Vagina (tissue), 2 donors: Measurements from ENCODE around the gene IL17C. TPM values are rescaled to one million over a fixed set of nuclear protein-coding genes. Genes with fewer than 3 reads are reported as not detected.

Experiments used
- DNase-seq, 2 donors: peaks; one replicate each; pipeline ENCODE4 v3.0.0-alpha.2; 2017; ENCODE audit errors: extremely low spot score in 2 of 2
- H3K27ac ChIP-seq: fragments of 200-600 bp; sonication (generic); one replicate; pipeline ENCODE4 v1.5.1; 2019
- H3K27me3 ChIP-seq: fragments of 200-600 bp; sonication (generic); one replicate; pipeline ENCODE4 v1.5.1; 2019
- H3K36me3 ChIP-seq, 2 donors: fragments of 200-600 bp; sonication (generic); one replicate each; pipeline ENCODE4 v1.5.1; 2017 to 2019
- H3K4me1 ChIP-seq: fragments of 200-600 bp; sonication (generic); one replicate; pipeline ENCODE4 v1.5.1; 2019
- H3K4me3 ChIP-seq, 2 donors: fragments of 200-600 bp; sonication (generic); 1 replicate in 1 of 2; 2 replicates in 1 of 2; pipeline ENCODE4 v1.5.1; 2016 to 2019
- H3K9me3 ChIP-seq: fragments of 200-600 bp; sonication (generic); one replicate; pipeline ENCODE4 v1.5.1; 2019
- POLR2A ChIP-seq, 2 donors: fragments of 450-650 bp; IDR thresholded peaks; one replicate each; pipeline ENCODE4 v1.6.1; 2017; ENCODE audit warnings: antibody characterized with exemption in 2 of 2, mild to moderate bottlenecking in 2 of 2, moderate library complexity in 2 of 2
- POLR2AphosphoS5 ChIP-seq, 2 donors: sonication (generic); formaldehyde crosslinking; IDR thresholded peaks; one replicate each; pipeline ENCODE4 v1.9.0; 2017; ENCODE audit warnings: antibody characterized with exemption in 2 of 2, mild to moderate bottlenecking in 2 of 2, low read depth in 1 of 2; ENCODE audit not compliant: insufficient read depth in 1 of 2
- intact Hi-C: fragments of 100-400 bp; cut with DNase I; formaldehyde crosslinking; loops from one replicate; pipeline ENCODE4 v1.15.1; 2023
- total RNA-seq: library from RNA; depleted of rRNA; stranded (reverse); fragments of >200 nt; gene quantifications from one replicate; pipeline ENCODE4 v1.2.3, GENCODE V29; 2016
- TF ChIP-seq, protein P1 (sequence below), 3 experiments: fragments of 450-650 bp in 2 of 3; fragments of 200-600 bp in 1 of 3; sonication (generic) in 1 of 3; IDR thresholded peaks; one replicate each; pipeline ENCODE4 v1.5.1; 2017 to 2019; ENCODE audit warnings: antibody characterized with exemption in 3 of 3, mild to moderate bottlenecking in 2 of 3, moderate library complexity in 2 of 3

Gene IL17C
- total RNA-seq, 1 donor from 2014 or later, result not detected

GRCh38 chr16:88626646-88627045, 11.7 kb upstream of the IL17C start:
- Histone ChIP-seq H3K9me3 (no peaks in the 10 kb centered on the region), H3K36me3 (peaks cover 0 to 90% of the 10 kb centered on the region in 2 donors), H3K4me1 (no peaks in the 10 kb centered on the region), H3K27ac (no peak overlapping the region), H3K4me3 (no peak overlapping the region), H3K27me3 (no peaks in the 10 kb centered on the region)
- no peak for DNase-seq
- intact Hi-C loops, result no loop called here
- TF ChIP-seq, protein P1, sequence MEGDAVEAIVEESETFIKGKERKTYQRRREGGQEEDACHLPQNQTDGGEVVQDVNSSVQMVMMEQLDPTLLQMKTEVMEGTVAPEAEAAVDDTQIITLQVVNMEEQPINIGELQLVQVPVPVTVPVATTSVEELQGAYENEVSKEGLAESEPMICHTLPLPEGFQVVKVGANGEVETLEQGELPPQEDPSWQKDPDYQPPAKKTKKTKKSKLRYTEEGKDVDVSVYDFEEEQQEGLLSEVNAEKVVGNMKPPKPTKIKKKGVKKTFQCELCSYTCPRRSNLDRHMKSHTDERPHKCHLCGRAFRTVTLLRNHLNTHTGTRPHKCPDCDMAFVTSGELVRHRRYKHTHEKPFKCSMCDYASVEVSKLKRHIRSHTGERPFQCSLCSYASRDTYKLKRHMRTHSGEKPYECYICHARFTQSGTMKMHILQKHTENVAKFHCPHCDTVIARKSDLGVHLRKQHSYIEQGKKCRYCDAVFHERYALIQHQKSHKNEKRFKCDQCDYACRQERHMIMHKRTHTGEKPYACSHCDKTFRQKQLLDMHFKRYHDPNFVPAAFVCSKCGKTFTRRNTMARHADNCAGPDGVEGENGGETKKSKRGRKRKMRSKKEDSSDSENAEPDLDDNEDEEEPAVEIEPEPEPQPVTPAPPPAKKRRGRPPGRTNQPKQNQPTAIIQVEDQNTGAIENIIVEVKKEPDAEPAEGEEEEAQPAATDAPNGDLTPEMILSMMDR (IDR thresholded peaks at IDR 0.05), result no peak
- TF ChIP-seq POLR2AphosphoS5 (IDR thresholded peaks at IDR 0.05; ENCODE audit: insufficient read depth in 1 of 2, low read depth in 1 of 2) (no peak), POLR2A (IDR thresholded peaks at IDR 0.05) (no peak)

DNA sequence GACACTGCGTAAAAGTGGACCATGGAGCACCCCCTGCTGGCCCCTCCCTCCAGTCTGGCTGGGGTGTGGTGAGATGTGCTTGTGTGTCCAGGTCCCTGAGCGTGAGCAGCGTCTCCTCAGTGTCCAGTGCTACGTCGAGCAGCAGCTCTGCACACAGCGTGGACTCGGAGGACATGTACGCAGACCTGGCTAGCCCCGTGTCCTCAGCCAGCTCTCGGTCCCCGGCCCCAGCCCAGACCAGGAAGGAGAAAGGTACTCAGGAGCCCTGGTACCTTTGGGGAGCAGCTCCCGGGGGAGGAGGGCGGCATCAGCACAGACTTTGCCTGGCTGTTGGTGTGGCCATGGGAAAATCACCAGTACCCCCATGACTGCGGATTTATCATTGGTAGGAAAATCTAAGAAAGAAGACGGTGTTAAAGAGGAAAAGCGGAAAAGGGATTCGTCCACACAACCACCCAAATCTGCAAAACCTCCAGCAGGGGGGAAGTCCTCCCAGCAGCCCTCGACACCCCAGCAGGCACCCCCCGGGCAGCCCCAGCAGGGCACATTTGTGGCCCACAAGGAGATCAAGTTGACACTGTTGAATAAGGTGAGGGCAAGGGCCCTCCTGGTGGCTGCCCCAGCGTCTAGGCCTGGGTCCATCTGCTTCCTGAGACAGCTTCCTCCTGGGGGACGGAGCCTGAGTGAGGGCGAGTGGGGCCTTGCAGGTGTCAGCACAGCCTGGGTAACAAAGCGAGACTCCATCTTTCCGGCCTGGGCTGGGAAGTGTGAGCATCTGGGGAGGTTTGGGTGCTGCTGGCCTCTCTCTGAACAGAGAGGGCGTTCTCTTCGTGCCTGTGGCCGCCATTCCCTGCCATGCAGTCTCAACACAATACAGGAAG, 10.6 kb upstream of the IL17C start:
- Histone ChIP-seq H3K9me3 (no peaks in the 10 kb centered on the region), H3K36me3 (peaks cover 0 to 90% of the 10 kb centered on the region in 2 donors)
- intact Hi-C loops, result no loop called here

GRCh38 chr16:88628512-88628974, 9.8 kb upstream of the IL17C start:
- H3K27me3 ChIP-seq, result no peaks in the 10 kb centered on the region
- no peak overlapping the region for H3K4me3 ChIP-seq
- intact Hi-C loops, result no loop called here
- peaks cover 0 to 82% of the 10 kb centered on the region in 2 donors for H3K36me3 ChIP-seq
- H3K27ac ChIP-seq, result no peak overlapping the region
- no peaks in the 10 kb centered on the region for H3K4me1 ChIP-seq
- TF ChIP-seq POLR2AphosphoS5 (IDR thresholded peaks at IDR 0.05; ENCODE audit: insufficient read depth in 1 of 2, low read depth in 1 of 2), result no peak
- TF ChIP-seq, protein P1 (IDR thresholded peaks at IDR 0.05), result no peak
- no peak for TF ChIP-seq POLR2A (IDR thresholded peaks at IDR 0.05)
- no peaks in the 10 kb centered on the region for H3K9me3 ChIP-seq
- no peak for DNase-seq

More for the DNA sequence above, 10.6 kb upstream of the IL17C start:
- no peaks in the 10 kb centered on the region for H3K4me1 ChIP-seq
- TF ChIP-seq, protein P1 (IDR thresholded peaks at IDR 0.05), result no peak
- TF ChIP-seq POLR2A (IDR thresholded peaks at IDR 0.05), result no peak
- TF ChIP-seq POLR2AphosphoS5 (IDR thresholded peaks at IDR 0.05; ENCODE audit: insufficient read depth in 1 of 2, low read depth in 1 of 2), result no peak
- DNase-seq, result no peak
- H3K4me3 ChIP-seq, result no peak overlapping the region
- H3K27ac ChIP-seq, result no peak overlapping the region
- no peaks in the 10 kb centered on the region for H3K27me3 ChIP-seq

GRCh38 chr16:88629835-88630234, 8.5 kb upstream of the IL17C start:
- TF ChIP-seq, protein P1 (IDR thresholded peaks at IDR 0.05), result no peak
- TF ChIP-seq POLR2A (IDR thresholded peaks at IDR 0.05) (no peak), POLR2AphosphoS5 (IDR thresholded peaks at IDR 0.05; ENCODE audit: insufficient read depth in 1 of 2, low read depth in 1 of 2) (no peak)
- H3K27me3 ChIP-seq, result no peaks in the 10 kb centered on the region
- no peak overlapping the region for H3K27ac ChIP-seq
- H3K4me1 ChIP-seq, result peaks cover 13% of the 10 kb centered on the region
- no peaks in the 10 kb centered on the region for H3K9me3 ChIP-seq
- no peak overlapping the region for H3K4me3 ChIP-seq
- no peak for DNase-seq
- peaks cover 0 to 69% of the 10 kb centered on the region in 2 donors for H3K36me3 ChIP-seq
- intact Hi-C loops, result no loop called here

GRCh38 chr16:88630433-88630832, 7.9 kb upstream of the IL17C start:
- H3K4me1 ChIP-seq, result peaks cover 16% of the 10 kb centered on the region
- H3K36me3 ChIP-seq, result peaks cover 0 to 63% of the 10 kb centered on the region in 2 donors
- no peaks in the 10 kb centered on the region for H3K27me3 ChIP-seq
- no peaks in the 10 kb centered on the region for H3K9me3 ChIP-seq
- no peak for TF ChIP-seq POLR2A (IDR thresholded peaks at IDR 0.05)
- no peak for TF ChIP-seq POLR2AphosphoS5 (IDR thresholded peaks at IDR 0.05; ENCODE audit: insufficient read depth in 1 of 2, low read depth in 1 of 2)
- DNase-seq, result no peak
- H3K4me3 ChIP-seq, result no peak overlapping the region
- intact Hi-C loops, result no loop called here
- no peak overlapping the region for H3K27ac ChIP-seq
